Uterus (tissue), 4 donors: ENCODE results near the gene IL32. TPM values are rescaled to one million over a fixed set of nuclear protein-coding genes. Genes with fewer than 3 reads are reported as not detected.
"Not testable (repeated sequence)": the region's sequence is repeated elsewhere in the genome, so short reads cannot be mapped to it uniquely, and the experiment has no call there.

Source experiments
- DNase-seq, 2 donors: peaks; one replicate each; pipeline ENCODE4 v3.0.0-alpha.2; 2019 to 2020
- H3K27ac ChIP-seq, 2 donors: fragments of 200-600 bp; sonication (generic); 1 replicate in 1 of 2; 2 replicates in 1 of 2; pipeline ENCODE4 v1.5.1; 2016 to 2018
- H3K27me3 ChIP-seq, 2 donors: fragments of 200-600 bp; sonication (generic); one replicate each; pipeline ENCODE4 v1.5.1; 2018 to 2019; ENCODE audit warnings: control low read depth in 1 of 2
- H3K36me3 ChIP-seq, 2 donors: fragments of 200-600 bp; sonication (generic); one replicate each; pipeline ENCODE4 v1.5.1; 2019; ENCODE audit warnings: control low read depth in 1 of 2
- H3K4me1 ChIP-seq, 2 donors: fragments of 200-600 bp; sonication (generic); one replicate each; pipeline ENCODE4 v1.5.1; 2018 to 2019; ENCODE audit warnings: control low read depth in 1 of 2
- H3K4me3 ChIP-seq, 2 donors: fragments of 200-600 bp; sonication (generic); 1 replicate in 1 of 2; 2 replicates in 1 of 2; pipeline ENCODE4 v1.5.1; 2018 to 2019; ENCODE audit warnings: mild to moderate bottlenecking in 1 of 2
- H3K9me3 ChIP-seq, 2 donors: fragments of 200-600 bp; sonication (generic); one replicate each; pipeline ENCODE4 v1.5.1; 2019; ENCODE audit warnings: control low read depth in 1 of 2
- CTCF ChIP-seq, 4 experiments: fragments of 200-600 bp in 2 of 4; fragments of 450-650 bp in 2 of 4; sonication (generic) in 2 of 4; IDR thresholded peaks; one replicate each; pipeline ENCODE4 v1.5.1; 2016 to 2019; ENCODE audit warnings: antibody characterized with exemption in 4 of 4, mild to moderate bottlenecking in 2 of 4, moderate library complexity in 1 of 4
- POLR2A ChIP-seq, 2 donors: fragments of 450-650 bp; IDR thresholded peaks; one replicate each; pipeline ENCODE4 v1.6.1; 2016; ENCODE audit warnings: antibody characterized with exemption in 2 of 2, mild to moderate bottlenecking in 1 of 2, moderate library complexity in 1 of 2
- intact Hi-C: fragments of 100-400 bp; cut with DNase I; formaldehyde crosslinking; loops from one replicate; pipeline ENCODE4 v1.15.1; 2023; ENCODE audit warnings: low total_unique reads
- total RNA-seq, 4 donors: library from RNA; depleted of rRNA in 3 of 4; stranded (reverse); fragments of >200 nt in 3 of 4; gene quantifications; one replicate each; pipeline versions ENCODE4 v1.1.0 to v1.2.4, GENCODE V29; 2014 to 2023
- donor health status: DM: yes; HTN: yes; CAD: no.

The IL32 gene
- total RNA-seq, 4 donors from 2014 or later: 7.5 to 37.1 (median 20.9) TPM

GRCh38 chr16:3075523-3075915, 10.1 kb downstream of the IL32 start:
- no peaks in the 10 kb centered on the region for H3K27me3 ChIP-seq
- no peaks in the 10 kb centered on the region for H3K9me3 ChIP-seq
- H3K36me3 ChIP-seq: no peaks in the 10 kb centered on the region
- no peaks in the 10 kb centered on the region for H3K4me1 ChIP-seq
- no peak overlapping the region for H3K27ac ChIP-seq
- DNase-seq: no peak
- H3K4me3 ChIP-seq: no peak overlapping the region
- TF ChIP-seq POLR2A (IDR thresholded peaks at IDR 0.05) (no peak), CTCF (IDR thresholded peaks at IDR 0.05) (no peak)
- intact Hi-C loops: no loop called here

- H3K9me3 ChIP-seq, H3K4me1 ChIP-seq, DNase-seq, H3K36me3 ChIP-seq, H3K27me3 ChIP-seq, H3K4me3 ChIP-seq, H3K27ac ChIP-seq, intact Hi-C loops: not testable (repeated sequence)
These were observed 10.5 kb downstream of the IL32 start for GRCh38 chr16:3075946-3076345.

GRCh38 chr16:3076577-3076976, 11.1 kb downstream of the IL32 start:
- Histone ChIP-seq H3K9me3 (no peaks in the 10 kb centered on the region), H3K4me3 (no peak overlapping the region), H3K36me3 (no peaks in the 10 kb centered on the region), H3K27ac (no peak overlapping the region), H3K4me1 (no peaks in the 10 kb centered on the region), H3K27me3 (no peaks in the 10 kb centered on the region)
- no peak for TF ChIP-seq POLR2A (IDR thresholded peaks at IDR 0.05)
- TF ChIP-seq CTCF (IDR thresholded peaks at IDR 0.05): no peak
- no peak for DNase-seq
- intact Hi-C loops: no loop called here

GRCh38 chr16:3080024-3080423, 14.6 kb downstream of the IL32 start:
- Histone ChIP-seq H3K4me3 (no peak overlapping the region), H3K27ac (no peak overlapping the region), H3K4me1 (no peaks in the 10 kb centered on the region), H3K9me3 (no peaks in the 10 kb centered on the region), H3K27me3 (no peaks in the 10 kb centered on the region), H3K36me3 (no peaks in the 10 kb centered on the region)
- intact Hi-C loops: no loop called here
- TF ChIP-seq POLR2A (IDR thresholded peaks at IDR 0.05): no peak
- no peak for TF ChIP-seq CTCF (IDR thresholded peaks at IDR 0.05)
- no peak for DNase-seq

GRCh38 chr16:3081957-3082356, 16.5 kb downstream of the IL32 start:
- H3K27ac ChIP-seq, H3K9me3 ChIP-seq, H3K4me3 ChIP-seq, intact Hi-C loops, DNase-seq, H3K4me1 ChIP-seq, H3K27me3 ChIP-seq, H3K36me3 ChIP-seq: not testable (repeated sequence)

GRCh38 chr16:3083408-3083807, 18.0 kb downstream of the IL32 start:
- DNase-seq, H3K4me1 ChIP-seq, H3K27ac ChIP-seq, intact Hi-C loops, H3K9me3 ChIP-seq, H3K4me3 ChIP-seq, H3K27me3 ChIP-seq, H3K36me3 ChIP-seq: not testable (repeated sequence)

GRCh38 chr16:3084491-3084890, 19.1 kb downstream of the IL32 start:
- H3K4me3 ChIP-seq: no peak overlapping the region
- DNase-seq: no peak
- H3K27ac ChIP-seq: no peak overlapping the region
- H3K4me1 ChIP-seq: no peaks in the 10 kb centered on the region
- no peaks in the 10 kb centered on the region for H3K9me3 ChIP-seq
- H3K36me3 ChIP-seq: no peaks in the 10 kb centered on the region
- intact Hi-C loops: no loop called here
- TF ChIP-seq POLR2A (IDR thresholded peaks at IDR 0.05) (no peak), CTCF (IDR thresholded peaks at IDR 0.05) (no peak)
- H3K27me3 ChIP-seq: no peaks in the 10 kb centered on the region
